Chondrocyte (in vitro differentiated cells): ENCODE measurements around the gene AGFG2. TPM values are rescaled to one million over a fixed set of nuclear protein-coding genes. Genes with fewer than 3 reads are reported as not detected.

ENCODE experiments used
- DNase-seq: peaks from one replicate; pipeline ENCODE4 v3.0.0; 2021; ENCODE audit warnings: mixed read lengths, low spot score
- H3K27ac Mint-ChIP-seq: one replicate; pipeline ENCODE4 v1.8.0; 2021; ENCODE audit warnings: mild to moderate bottlenecking, moderate library complexity, mixed read lengths; ENCODE audit not compliant: unreplicated experiment
- H3K27me3 Mint-ChIP-seq: 2 replicates; pipeline ENCODE4 v1.8.0; 2021; ENCODE audit warnings: low read depth, mixed read lengths
- H3K36me3 Mint-ChIP-seq: 2 replicates; pipeline ENCODE4 v1.8.0; 2021; ENCODE audit warnings: low read depth, mixed read lengths
- H3K4me1 Mint-ChIP-seq: 2 replicates; pipeline ENCODE4 v1.8.0; 2021; ENCODE audit warnings: low read depth, mild to moderate bottlenecking, mixed read lengths
- H3K4me3 Mint-ChIP-seq: one replicate; pipeline ENCODE4 v1.8.0; 2021; ENCODE audit warnings: mild to moderate bottlenecking, moderate library complexity, mixed read lengths; ENCODE audit not compliant: unreplicated experiment
- H3K9me3 Mint-ChIP-seq: 2 replicates; pipeline ENCODE4 v1.8.0; 2021; ENCODE audit warnings: low read depth, mixed read lengths
- CTCF ChIP-seq: fragments of 200-600 bp; sonication (generic); IDR thresholded peaks from 2 replicates; pipeline ENCODE4 v1.5.0; 2021; ENCODE audit warnings: antibody characterized with exemption, mild to moderate bottlenecking, moderate library complexity
- total RNA-seq: library from RNA; stranded (reverse); gene quantifications from 3 replicates; pipeline ENCODE4 v1.2.1, GENCODE V29; 2021

The AGFG2 gene
- total RNA-seq, 1 donor from 2014 or later, result 8.2 TPM

- Mint-ChIP-seq H3K9me3 (no peaks in the 10 kb centered on the region), H3K36me3 (peaks cover 5% of the 10 kb centered on the region), H3K4me3 (no peak overlapping the region)
Measured at GRCh38 chr7:100552532-100552931, 13.5 kb downstream of the AGFG2 start.

GRCh38 chr7:100553032-100553431 lies 14.0 kb downstream of the AGFG2 start:
- Mint-ChIP-seq H3K36me3 (peaks cover 5% of the 10 kb centered on the region), H3K27ac (no peak overlapping the region), H3K4me1 (peaks cover 8% of the 10 kb centered on the region), H3K4me3 (no peak overlapping the region), H3K27me3 (no peaks in the 10 kb centered on the region), H3K9me3 (no peaks in the 10 kb centered on the region)
- DNase-seq, result no peak
- TF ChIP-seq CTCF, result no peak

More at GRCh38 chr7:100552532-100552931, 13.5 kb downstream of the AGFG2 start:
- no peak for TF ChIP-seq CTCF
- no peak for DNase-seq
- Mint-ChIP-seq H3K27me3 (no peaks in the 10 kb centered on the region), H3K27ac (no peak overlapping the region), H3K4me1 (peaks cover 13% of the 10 kb centered on the region)

- Mint-ChIP-seq H3K27me3 (no peaks in the 10 kb centered on the region), H3K9me3 (no peaks in the 10 kb centered on the region), H3K27ac (no peak overlapping the region), H3K4me1 (no peaks in the 10 kb centered on the region), H3K36me3 (peaks cover 3% of the 10 kb centered on the region), H3K4me3 (no peak overlapping the region)
- TF ChIP-seq CTCF, result no peak
- DNase-seq, result no peak
Measured at GRCh38 chr7:100555701-100556100, 16.7 kb downstream of the AGFG2 start.

GRCh38 chr7:100556541-100556940 lies 17.5 kb downstream of the AGFG2 start:
- Mint-ChIP-seq H3K9me3 (no peaks in the 10 kb centered on the region), H3K27me3 (no peaks in the 10 kb centered on the region), H3K4me3 (no peak overlapping the region), H3K36me3 (peaks cover 3% of the 10 kb centered on the region), H3K27ac (no peak overlapping the region), H3K4me1 (no peaks in the 10 kb centered on the region)
- no peak for DNase-seq
- TF ChIP-seq CTCF, result no peak

GRCh38 chr7:100559127-100559526 lies 20.1 kb downstream of the AGFG2 start:
- no peak overlapping the region for H3K4me3 Mint-ChIP-seq
- no peak for DNase-seq
- peaks cover 1% of the 10 kb centered on the region for H3K36me3 Mint-ChIP-seq
- H3K27ac Mint-ChIP-seq, result no peak overlapping the region
- no peaks in the 10 kb centered on the region for H3K4me1 Mint-ChIP-seq
- H3K9me3 Mint-ChIP-seq, result no peaks in the 10 kb centered on the region
- no peak for TF ChIP-seq CTCF
- H3K27me3 Mint-ChIP-seq, result no peaks in the 10 kb centered on the region
